HepG2 (cell line): ENCODE results near the gene SERPINB6. TPM values are rescaled to one million over a fixed set of nuclear protein-coding genes. Genes with fewer than 3 reads are reported as not detected.
A peak's percentile ranks its signal among the peaks of the same experiment; 100 is the strongest.

Experiments
- ARID2 ChIP-seq: sonication (generic); formaldehyde crosslinking; IDR thresholded peaks from 2 replicates; pipeline ENCODE4 v1.8.1; 2022; ENCODE audit warnings: mild to moderate bottlenecking, missing genetic modification reagents, borderline replicate concordance
- BCL6 ChIP-seq: IDR thresholded peaks from 2 replicates; pipeline ENCODE4 v1.6.1; 2016; ENCODE audit warnings: missing genetic modification reagents, missing compliant biosample characterization
- HBP1 ChIP-seq: IDR thresholded peaks from 2 replicates; pipeline ENCODE4 v1.6.1; 2016; ENCODE audit warnings: low read depth, control low read depth
- HOXD1 ChIP-seq: sonication (generic); formaldehyde crosslinking; IDR thresholded peaks from 2 replicates; pipeline ENCODE4 v1.5.0; 2020; ENCODE audit warnings: missing genetic modification reagents
- ISL2 ChIP-seq: sonication (generic); formaldehyde crosslinking; IDR thresholded peaks from 2 replicates; pipeline ENCODE4 v1.5.0; 2020; ENCODE audit warnings: missing genetic modification reagents
- PAF1 ChIP-seq: IDR thresholded peaks from 2 replicates; pipeline ENCODE4 v1.6.1; 2016; ENCODE audit warnings: missing genetic modification reagents, missing compliant biosample characterization
- POGK ChIP-seq: sonication (generic); formaldehyde crosslinking; conservative IDR thresholded peaks from 2 replicates; pipeline ENCODE4 v1.8.0; 2022; ENCODE audit warnings: mild to moderate bottlenecking, moderate library complexity, missing genetic modification reagents
- PREB ChIP-seq: sonication (generic); formaldehyde crosslinking; IDR thresholded peaks from 2 replicates; pipeline ENCODE4 v1.4.0; 2020; ENCODE audit warnings: missing genetic modification reagents
- SUZ12 ChIP-seq: fragments of 150-350 bp; IDR thresholded peaks from 2 replicates; pipeline ENCODE4 v1.6.1; 2014; ENCODE audit warnings: low read depth, low read length
- TBX2 ChIP-seq: sonication (generic); formaldehyde crosslinking; IDR thresholded peaks from 2 replicates; pipeline ENCODE4 v1.5.0; 2020; ENCODE audit warnings: missing genetic modification reagents, mild to moderate bottlenecking, borderline replicate concordance
- U2AF1 ChIP-seq: fragments of 200-400 bp; formaldehyde crosslinking; optimal IDR thresholded peaks from 2 replicates; pipeline ENCODE3; 2017; ENCODE audit warnings: mild to moderate bottlenecking, low read depth, low read length
- ZFY ChIP-seq: sonication (generic); formaldehyde crosslinking; IDR thresholded peaks from 2 replicates; pipeline ENCODE4 v1.4.0; 2020; ENCODE audit warnings: missing genetic modification reagents
- ZFYVE20 ChIP-seq: sonication (generic); formaldehyde crosslinking; IDR thresholded peaks from 2 replicates; pipeline ENCODE4 v1.8.0; 2023; ENCODE audit warnings: low read depth, mild to moderate bottlenecking, moderate library complexity, missing genetic modification reagents, borderline replicate concordance
- ZNF136 ChIP-seq: sonication (generic); formaldehyde crosslinking; IDR thresholded peaks from 2 replicates; pipeline ENCODE4 v1.8.1; 2022; ENCODE audit warnings: low read depth, mild to moderate bottlenecking, moderate library complexity, missing genetic modification reagents
- ZNF260 ChIP-seq: sonication (generic); formaldehyde crosslinking; IDR thresholded peaks from 2 replicates; pipeline ENCODE4 v1.4.0; 2020; ENCODE audit warnings: missing genetic modification reagents, low read depth, mild to moderate bottlenecking, borderline replicate concordance
- ZNF281 ChIP-seq: sonication (generic); formaldehyde crosslinking; IDR thresholded peaks from 2 replicates; pipeline ENCODE4 v1.4.0; 2020; ENCODE audit warnings: missing genetic modification reagents, borderline replicate concordance
- ZNF282 ChIP-seq: fragments of 450-650 bp; IDR thresholded peaks from 2 replicates; pipeline ENCODE4 v1.6.1; 2018; ENCODE audit not compliant: partially characterized antibody
- ZNF441 ChIP-seq: sonication (generic); formaldehyde crosslinking; IDR thresholded peaks from 2 replicates; pipeline ENCODE4 v1.7.0; 2021; ENCODE audit warnings: missing genetic modification reagents, borderline replicate concordance
- ZNF615 ChIP-seq: sonication (generic); formaldehyde crosslinking; IDR thresholded peaks from 2 replicates; pipeline ENCODE4 v1.5.0; 2020; ENCODE audit warnings: mild to moderate bottlenecking, missing genetic modification reagents, borderline replicate concordance
- ZNF670 ChIP-seq: sonication (generic); formaldehyde crosslinking; IDR thresholded peaks from 2 replicates; pipeline ENCODE4 v1.8.0; 2022; ENCODE audit warnings: mild to moderate bottlenecking, missing genetic modification reagents, borderline replicate concordance
- ZSCAN31 ChIP-seq: sonication (generic); formaldehyde crosslinking; IDR thresholded peaks from 2 replicates; pipeline ENCODE4 v1.5.0; 2020; ENCODE audit warnings: low read depth, mild to moderate bottlenecking, missing genetic modification reagents
- polyA plus RNA-seq, 8 experiments: library from polyadenylated mRNA; depleted of rRNA in 3 of 8; stranded (reverse) in 7 of 8; unstranded in 1 of 8; fragments of >200 nt; fragmentation: Illumina TruSeq in 4 of 8; extraction: Trizol in 4 of 8; gene quantifications; 2 replicates each; pipeline versions ENCODE4 v1.2.1 to v1.2.3, GENCODE V29; 2011 to 2016; ENCODE audit warnings: low read depth in 4 of 8, missing spikeins in 1 of 8, mixed read lengths in 1 of 8; ENCODE audit not compliant: insufficient read depth in 1 of 8
- total RNA-seq, 5 experiments: library from RNA; depleted of rRNA; stranded (reverse); fragments of >200 nt; fragmentation: Illumina TruSeq; extraction: Trizol; gene quantifications; 2 replicates each; pipeline ENCODE4 v1.2.3, GENCODE V29; 2016; ENCODE audit warnings: low read depth in 1 of 5

The SERPINB6 gene
- total and polyA plus RNA-seq, 2 of the 13 experiments (the other 11 are each of a cell fraction or from before 2014, with no cell fraction given) = 38.2 to 61.3 TPM

- peak; percentile 33; the same call in 1 of the 2 replicates for TF ChIP-seq HBP1
- no peak for TF ChIP-seq PAF1 (CRISPR knock-in tag)
- TF ChIP-seq BCL6 (CRISPR knock-in tag) = peak; percentile 82
- peak; percentile 25; the same call in 1 of the 2 replicates for TF ChIP-seq POGK (CRISPR knock-in tag)
- TF ChIP-seq PREB = no peak
- TF ChIP-seq ZNF670 (CRISPR knock-in tag) = peak; percentile 74; the same call in 1 of the 2 replicates
- 0 out of 2 replicates have a peak, but pooled peaks have one; percentile 17 for TF ChIP-seq ZNF441 (CRISPR knock-in tag)
- TF ChIP-seq ZNF260 (CRISPR knock-in tag) = no peak
- TF ChIP-seq ZNF282 = no peak
- no peak for TF ChIP-seq SUZ12
- TF ChIP-seq ARID2 = no peak; the same call in 1 of the 2 replicates
- TF ChIP-seq ZNF281 = peak; percentile 60
- TF ChIP-seq ZSCAN31 (CRISPR knock-in tag) = peak; percentile 39; the same call in 1 of the 2 replicates
- TF ChIP-seq ZFYVE20 (CRISPR knock-in tag) = no peak
- TF ChIP-seq ISL2 (CRISPR knock-in tag) = peak; percentile 81
- TF ChIP-seq ZNF615 (CRISPR knock-in tag) = peak; percentile 68; the same call in 1 of the 2 replicates
- peak; percentile 71; the same call in 1 of the 2 replicates for TF ChIP-seq HOXD1 (CRISPR knock-in tag)
- TF ChIP-seq TBX2 (CRISPR knock-in tag) = peak; percentile 77
- TF ChIP-seq ZFY (CRISPR knock-in tag) = peak; percentile 11; the same call in 1 of the 2 replicates
- TF ChIP-seq U2AF1 = no peak
- TF ChIP-seq ZNF136 (CRISPR knock-in tag) = 0 out of 2 replicates have a peak, but pooled peaks have one; percentile 23
Measured at GRCh38 chr6:2998998-2999617, 27.7 kb upstream of the SERPINB6 start (continued).
